HepG2 (cell line): ENCODE results near the gene TRPT1. TPM values are rescaled to one million over a fixed set of nuclear protein-coding genes. Genes with fewer than 3 reads are reported as not detected.
A peak's percentile ranks its signal among the peaks of the same experiment; 100 is the strongest.

ENCODE experiments used
- AGO2 ChIP-seq: fragments of 200-400 bp; formaldehyde crosslinking; optimal IDR thresholded peaks from 2 replicates; pipeline ENCODE3; 2017; ENCODE audit warnings: mild to moderate bottlenecking, low read depth, low read length, moderate library complexity
- CCDC6 ChIP-seq: sonication (generic); formaldehyde crosslinking; IDR thresholded peaks from 2 replicates; pipeline ENCODE4 v1.8.1; 2022; ENCODE audit warnings: mild to moderate bottlenecking, missing genetic modification reagents, moderate library complexity
- CEBPG ChIP-seq: IDR thresholded peaks from 2 replicates; pipeline ENCODE4 v1.6.1; 2016
- DPF2 ChIP-seq: sonication (generic); formaldehyde crosslinking; IDR thresholded peaks from 2 replicates; pipeline ENCODE4 v1.4.0; 2020; ENCODE audit warnings: mild to moderate bottlenecking, low read depth, missing genetic modification reagents, borderline replicate concordance
- ERF ChIP-seq: IDR thresholded peaks from 2 replicates; pipeline ENCODE4 v1.6.1; 2018; ENCODE audit warnings: missing biosample characterization, missing genetic modification reagents
- FUBP1 ChIP-seq: sonication (generic); formaldehyde crosslinking; IDR thresholded peaks from 2 replicates; pipeline ENCODE4 v1.5.1; 2020; ENCODE audit warnings: missing genetic modification reagents, mild to moderate bottlenecking, borderline replicate concordance
- HOMEZ ChIP-seq: IDR thresholded peaks from 2 replicates; pipeline ENCODE4 v1.6.1; 2016; ENCODE audit warnings: low read depth
- HOXA7 ChIP-seq: sonication (generic); formaldehyde crosslinking; IDR thresholded peaks from 2 replicates; pipeline ENCODE4 v1.8.1; 2022; ENCODE audit warnings: mild to moderate bottlenecking, missing genetic modification reagents, moderate library complexity
- IRX3 ChIP-seq: sonication (generic); formaldehyde crosslinking; IDR thresholded peaks from 2 replicates; pipeline ENCODE4 v1.8.1; 2023; ENCODE audit warnings: mild to moderate bottlenecking, low read depth, missing genetic modification reagents, borderline replicate concordance
- KDM5A ChIP-seq: fragments of 200-600 bp; sonication (generic); IDR thresholded peaks from 2 replicates; pipeline ENCODE4 v1.7.0; 2018; ENCODE audit warnings: antibody characterized with exemption, mild to moderate bottlenecking, low read length, borderline replicate concordance
- MEF2D ChIP-seq: sonication (generic); formaldehyde crosslinking; IDR thresholded peaks from 2 replicates; pipeline ENCODE4 v1.5.1; 2020; ENCODE audit warnings: mild to moderate bottlenecking, missing genetic modification reagents
- PLRG1 ChIP-seq: fragments of 450-650 bp; conservative IDR thresholded peaks from 2 replicates; pipeline ENCODE4 v1.6.1; 2016
- SMAD9 ChIP-seq: sonication (generic); formaldehyde crosslinking; IDR thresholded peaks from 2 replicates; pipeline ENCODE4 v1.5.1; 2020; ENCODE audit warnings: mild to moderate bottlenecking, missing genetic modification reagents
- SP140L ChIP-seq: sonication (generic); formaldehyde crosslinking; IDR thresholded peaks from 2 replicates; pipeline ENCODE4 v1.4.0; 2020; ENCODE audit warnings: missing genetic modification reagents, borderline replicate concordance
- SRSF1 ChIP-seq: fragments of 200-400 bp; formaldehyde crosslinking; optimal IDR thresholded peaks from 2 replicates; pipeline ENCODE3; 2017; ENCODE audit warnings: mild to moderate bottlenecking, low read depth, low read length, moderate library complexity
- TERF1 ChIP-seq: sonication (generic); formaldehyde crosslinking; IDR thresholded peaks from 2 replicates; pipeline ENCODE4 v1.8.0; 2022; ENCODE audit warnings: mild to moderate bottlenecking, missing genetic modification reagents, moderate library complexity
- ZFP62 ChIP-seq: sonication (generic); formaldehyde crosslinking; IDR thresholded peaks from 2 replicates; pipeline ENCODE4 v1.4.0; 2020; ENCODE audit warnings: missing genetic modification reagents
- ZNF296 ChIP-seq: sonication (generic); formaldehyde crosslinking; conservative IDR thresholded peaks from 2 replicates; pipeline ENCODE4 v1.5.0; 2020; ENCODE audit warnings: mild to moderate bottlenecking, missing genetic modification reagents
- ZNF569 ChIP-seq: sonication (generic); formaldehyde crosslinking; IDR thresholded peaks from 2 replicates; pipeline ENCODE4 v1.5.0; 2020; ENCODE audit warnings: mild to moderate bottlenecking, missing genetic modification reagents, moderate library complexity, borderline replicate concordance
- ZNF710 ChIP-seq: sonication (generic); formaldehyde crosslinking; IDR thresholded peaks from 2 replicates; pipeline ENCODE4 v1.5.0; 2020; ENCODE audit warnings: mild to moderate bottlenecking, missing genetic modification reagents, borderline replicate concordance
- ZNF800 ChIP-seq: sonication (generic); formaldehyde crosslinking; IDR thresholded peaks from 2 replicates; pipeline ENCODE4 v1.4.0; 2020; ENCODE audit warnings: missing genetic modification reagents
- polyA plus RNA-seq, 8 experiments: library from polyadenylated mRNA; depleted of rRNA in 3 of 8; stranded (reverse) in 7 of 8; unstranded in 1 of 8; fragments of >200 nt; fragmentation: Illumina TruSeq in 4 of 8; extraction: Trizol in 4 of 8; gene quantifications; 2 replicates each; pipeline versions ENCODE4 v1.2.1 to v1.2.3, GENCODE V29; 2011 to 2016; ENCODE audit warnings: low read depth in 4 of 8, missing spikeins in 1 of 8, mixed read lengths in 1 of 8; ENCODE audit not compliant: insufficient read depth in 1 of 8
- total RNA-seq, 5 experiments: library from RNA; depleted of rRNA; stranded (reverse); fragments of >200 nt; fragmentation: Illumina TruSeq; extraction: Trizol; gene quantifications; 2 replicates each; pipeline ENCODE4 v1.2.3, GENCODE V29; 2016; ENCODE audit warnings: low read depth in 1 of 5

TRPT1 gene
- total and polyA plus RNA-seq, 2 of the 13 experiments (the other 11 are each of a cell fraction or from before 2014, with no cell fraction given), result 24.8 to 40.7 TPM

- TF ChIP-seq FUBP1 (CRISPR knock-in tag), result 0 out of 2 replicates have a peak, but pooled peaks have one; percentile 79
- TF ChIP-seq PLRG1, result no peak
- TF ChIP-seq HOMEZ (CRISPR knock-in tag), result no peak
- TF ChIP-seq HOXA7 (CRISPR knock-in tag), result peak; percentile 87; the same call in 1 of the 2 replicates
- TF ChIP-seq CCDC6 (CRISPR knock-in tag), result peak; percentile 91; the same call in 1 of the 2 replicates
- peak; percentile 74 for TF ChIP-seq SRSF1
- peak; percentile 99 for TF ChIP-seq SMAD9
- TF ChIP-seq IRX3, result peak; percentile 97
- TF ChIP-seq ZNF296, result peak; percentile 95
- no peak for TF ChIP-seq ZNF569 (CRISPR knock-in tag)
- peak; percentile 85 for TF ChIP-seq MEF2D (CRISPR knock-in tag)
- no peak for TF ChIP-seq ZFP62 (CRISPR knock-in tag)
- no peak; the same call in 1 of the 2 replicates for TF ChIP-seq DPF2 (CRISPR knock-in tag)
- no peak for TF ChIP-seq KDM5A
- peak; percentile 44; the same call in 1 of the 2 replicates for TF ChIP-seq ZNF800 (CRISPR knock-in tag)
- TF ChIP-seq CEBPG, result no peak
- TF ChIP-seq ZNF710 (CRISPR knock-in tag), result 0 out of 2 replicates have a peak, but pooled peaks have one; percentile 57
- 0 out of 2 replicates have a peak, but pooled peaks have one; percentile 55 for TF ChIP-seq TERF1 (CRISPR knock-in tag)
- peak; percentile 77 for TF ChIP-seq ERF
- peak; percentile 31; the same call in 1 of the 2 replicates for TF ChIP-seq SP140L (CRISPR knock-in tag)
- TF ChIP-seq AGO2, result peak; percentile 98
These were observed 40.8 kb downstream of the TRPT1 start (continued) for GRCh38 chr11:64185175-64185692.
